Neural crest cell (in vitro differentiated cells): ENCODE data around the gene DHX35. TPM values are rescaled to one million over a fixed set of nuclear protein-coding genes. Genes with fewer than 3 reads are reported as not detected.

Experiments
- DNase-seq: peaks from one replicate; pipeline ENCODE4 v3.0.0; 2021; ENCODE audit warnings: low read depth, mixed read lengths, low spot score
- H3K27ac Mint-ChIP-seq: one replicate; pipeline ENCODE4 v1.8.0; 2021; ENCODE audit warnings: mild to moderate bottlenecking, mixed read lengths; ENCODE audit not compliant: unreplicated experiment
- H3K27me3 Mint-ChIP-seq: 2 replicates; pipeline ENCODE4 v1.8.0; 2021; ENCODE audit warnings: low read depth, mild to moderate bottlenecking, mixed read lengths
- H3K36me3 Mint-ChIP-seq: 2 replicates; pipeline ENCODE4 v1.8.0; 2021; ENCODE audit warnings: low read depth, mild to moderate bottlenecking, mixed read lengths
- H3K4me1 Mint-ChIP-seq: 2 replicates; pipeline ENCODE4 v1.8.0; 2021; ENCODE audit warnings: mixed read lengths
- H3K4me3 Mint-ChIP-seq: one replicate; pipeline ENCODE4 v1.8.0; 2021; ENCODE audit warnings: mild to moderate bottlenecking, mixed read lengths
- H3K9me3 Mint-ChIP-seq: 2 replicates; pipeline ENCODE4 v1.8.0; 2021; ENCODE audit warnings: mixed read lengths
- total RNA-seq: library from RNA; stranded (reverse); gene quantifications from 2 replicates; pipeline ENCODE4 v1.2.1, GENCODE V29; 2021
- TF ChIP-seq, protein P1 (sequence below): fragments of 200-600 bp; sonication (generic); conservative IDR thresholded peaks from 2 replicates; pipeline ENCODE4 v1.5.0; 2021; ENCODE audit warnings: antibody characterized with exemption, mild to moderate bottlenecking

Gene DHX35
- total RNA-seq, 1 donor from 2014 or later: 22.8 TPM

GRCh38 chr20:39013662-39014109 is 51.5 kb downstream of the DHX35 start:
- Mint-ChIP-seq H3K4me3 (no peak overlapping the region), H3K4me1 (no peaks in the 10 kb centered on the region), H3K27ac (no peak overlapping the region), H3K27me3 (no peaks in the 10 kb centered on the region), H3K9me3 (no peaks in the 10 kb centered on the region), H3K36me3 (peaks cover 59% of the 10 kb centered on the region)
- no peak for DNase-seq
- TF ChIP-seq, protein P1, sequence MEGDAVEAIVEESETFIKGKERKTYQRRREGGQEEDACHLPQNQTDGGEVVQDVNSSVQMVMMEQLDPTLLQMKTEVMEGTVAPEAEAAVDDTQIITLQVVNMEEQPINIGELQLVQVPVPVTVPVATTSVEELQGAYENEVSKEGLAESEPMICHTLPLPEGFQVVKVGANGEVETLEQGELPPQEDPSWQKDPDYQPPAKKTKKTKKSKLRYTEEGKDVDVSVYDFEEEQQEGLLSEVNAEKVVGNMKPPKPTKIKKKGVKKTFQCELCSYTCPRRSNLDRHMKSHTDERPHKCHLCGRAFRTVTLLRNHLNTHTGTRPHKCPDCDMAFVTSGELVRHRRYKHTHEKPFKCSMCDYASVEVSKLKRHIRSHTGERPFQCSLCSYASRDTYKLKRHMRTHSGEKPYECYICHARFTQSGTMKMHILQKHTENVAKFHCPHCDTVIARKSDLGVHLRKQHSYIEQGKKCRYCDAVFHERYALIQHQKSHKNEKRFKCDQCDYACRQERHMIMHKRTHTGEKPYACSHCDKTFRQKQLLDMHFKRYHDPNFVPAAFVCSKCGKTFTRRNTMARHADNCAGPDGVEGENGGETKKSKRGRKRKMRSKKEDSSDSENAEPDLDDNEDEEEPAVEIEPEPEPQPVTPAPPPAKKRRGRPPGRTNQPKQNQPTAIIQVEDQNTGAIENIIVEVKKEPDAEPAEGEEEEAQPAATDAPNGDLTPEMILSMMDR: no peak

DNA sequence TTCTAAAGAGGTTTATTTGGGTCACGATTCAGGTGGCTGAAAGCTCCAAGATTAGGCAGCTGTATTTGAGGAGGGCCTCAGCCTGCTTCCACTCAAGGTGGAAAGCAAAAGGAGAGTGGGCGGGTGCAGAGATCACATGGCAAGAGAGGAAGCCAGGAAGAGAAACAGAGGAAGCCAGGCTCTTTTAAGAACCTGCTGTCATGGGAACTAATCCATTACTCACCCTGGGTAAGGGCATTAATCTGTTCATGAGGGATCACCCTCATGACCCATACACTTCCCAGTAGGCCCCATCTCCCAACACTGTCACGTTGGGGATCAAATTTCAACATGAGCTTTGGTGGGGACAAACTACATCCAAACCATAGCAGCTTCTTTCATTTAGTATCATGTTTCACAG is 53.9 kb downstream of the DHX35 start:
- Mint-ChIP-seq H3K4me1 (no peaks in the 10 kb centered on the region), H3K27ac (no peak overlapping the region), H3K36me3 (peaks cover 59% of the 10 kb centered on the region)

GRCh38 chr20:39016506-39016905 is 54.4 kb downstream of the DHX35 start:
- TF ChIP-seq, protein P1: no peak
- no peak for DNase-seq
- no peak overlapping the region for H3K4me3 Mint-ChIP-seq
- H3K4me1 Mint-ChIP-seq: no peaks in the 10 kb centered on the region
- H3K36me3 Mint-ChIP-seq: peaks cover 58% of the 10 kb centered on the region
- H3K27ac Mint-ChIP-seq: no peak overlapping the region
- H3K9me3 Mint-ChIP-seq: no peaks in the 10 kb centered on the region
- no peaks in the 10 kb centered on the region for H3K27me3 Mint-ChIP-seq

More for the DNA sequence above, 53.9 kb downstream of the DHX35 start:
- TF ChIP-seq, protein P1: no peak
- DNase-seq: no peak
- Mint-ChIP-seq H3K4me3 (no peak overlapping the region), H3K9me3 (no peaks in the 10 kb centered on the region), H3K27me3 (no peaks in the 10 kb centered on the region)

DNA sequence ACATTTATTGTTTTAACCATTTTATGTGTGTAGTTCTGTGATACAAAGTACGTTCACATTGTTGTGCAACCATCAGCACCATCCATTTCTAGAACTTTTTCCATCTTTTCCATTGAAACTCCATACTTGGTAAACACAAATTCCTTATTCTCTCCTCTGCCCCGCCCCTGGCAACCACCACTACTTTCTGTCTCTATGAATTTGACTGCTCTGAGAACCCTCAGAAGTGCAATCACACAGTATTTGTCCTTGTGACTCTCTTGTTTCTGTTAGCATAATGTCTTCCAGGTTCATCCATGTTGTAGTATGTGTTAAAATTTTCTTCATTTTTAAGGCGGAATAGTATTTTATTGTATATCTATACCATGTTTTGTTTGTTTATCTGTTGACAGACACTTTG is 56.9 kb downstream of the DHX35 start:
- no peaks in the 10 kb centered on the region for H3K9me3 Mint-ChIP-seq
- TF ChIP-seq, protein P1: no peak

DNA sequence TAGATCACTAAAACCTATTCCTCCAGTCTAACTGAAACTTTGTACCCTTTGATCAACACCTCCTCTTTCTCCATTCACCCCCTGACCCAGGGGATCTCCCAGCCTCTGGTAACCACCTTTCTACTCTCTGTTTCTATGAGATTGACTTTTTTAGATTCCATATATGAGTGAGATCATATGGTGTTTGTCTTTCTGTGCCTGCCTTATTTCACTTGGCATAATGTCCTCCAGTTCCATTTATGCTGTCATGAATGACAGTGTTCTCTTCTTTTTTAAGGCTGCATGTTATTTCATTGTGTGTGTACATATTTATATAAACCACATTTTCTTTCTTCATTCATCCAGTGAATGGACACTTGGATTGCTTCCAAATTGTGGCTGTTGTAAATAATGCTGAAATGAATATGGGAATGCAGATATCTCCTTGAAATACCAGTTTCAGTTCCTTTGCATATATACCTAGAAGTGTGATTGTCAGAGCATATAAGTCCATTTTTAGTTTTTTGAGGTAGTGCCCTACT is 57.7 kb downstream of the DHX35 start:
- TF ChIP-seq, protein P1: no peak
- Mint-ChIP-seq H3K4me1 (no peaks in the 10 kb centered on the region), H3K27ac (no peak overlapping the region), H3K27me3 (no peaks in the 10 kb centered on the region), H3K4me3 (no peak overlapping the region), H3K36me3 (peaks cover 51% of the 10 kb centered on the region), H3K9me3 (no peaks in the 10 kb centered on the region)
- DNase-seq: no peak

More for the DNA sequence above, 56.9 kb downstream of the DHX35 start:
- no peaks in the 10 kb centered on the region for H3K27me3 Mint-ChIP-seq
- H3K36me3 Mint-ChIP-seq: peaks cover 59% of the 10 kb centered on the region
- H3K4me3 Mint-ChIP-seq: no peak overlapping the region
- no peaks in the 10 kb centered on the region for H3K4me1 Mint-ChIP-seq
- DNase-seq: no peak
- H3K27ac Mint-ChIP-seq: no peak overlapping the region
